Measurements from ENCODE around the gene THOC2.
A peak's percentile ranks its signal among the peaks of the same experiment; 100 is the strongest.

THOC2 gene

DNA sequence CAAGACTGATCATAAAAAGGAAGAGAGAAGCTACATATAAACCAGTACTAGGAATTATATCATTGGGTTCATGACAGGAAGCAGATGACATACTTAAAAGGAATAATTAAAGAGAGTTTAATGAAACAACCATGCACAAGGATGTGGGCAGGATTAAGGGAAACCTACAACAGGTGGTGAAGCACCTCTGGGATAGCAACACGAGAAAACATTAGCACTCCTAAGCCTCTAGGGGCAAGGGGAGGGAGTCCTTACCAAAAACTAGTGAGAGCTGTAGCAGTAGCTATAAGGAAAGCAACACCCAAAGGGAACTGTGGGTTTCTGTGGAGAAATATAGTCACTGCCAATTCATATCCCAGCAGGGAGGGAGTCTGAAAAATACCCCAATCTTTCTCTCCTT is 7.2 kb upstream of the THOC2 start:
- TF ChIP-seq GATA3 (IDR thresholded peaks at IDR 0.05; ENCODE audit: low read depth, low read length) (no peak), GATA2 (IDR thresholded peaks at IDR 0.05; ENCODE audit: low read depth, low read length) (no peak)

- TF ChIP-seq GATA2 (IDR thresholded peaks at IDR 0.05; ENCODE audit: low read depth, low read length) = no peak
- TF ChIP-seq GATA3 (IDR thresholded peaks at IDR 0.05; ENCODE audit: low read depth, low read length) = no peak
Measured at GRCh38 chrX:123739474-123739873, 6.6 kb upstream of the THOC2 start.

- TF ChIP-seq GATA2 (IDR thresholded peaks at IDR 0.05; ENCODE audit: low read depth, low read length) = no peak
- TF ChIP-seq GATA3 (IDR thresholded peaks at IDR 0.05; ENCODE audit: low read depth, low read length) = no peak
Measured at GRCh38 chrX:123738378-123738940, 5.6 kb upstream of the THOC2 start.

DNA sequence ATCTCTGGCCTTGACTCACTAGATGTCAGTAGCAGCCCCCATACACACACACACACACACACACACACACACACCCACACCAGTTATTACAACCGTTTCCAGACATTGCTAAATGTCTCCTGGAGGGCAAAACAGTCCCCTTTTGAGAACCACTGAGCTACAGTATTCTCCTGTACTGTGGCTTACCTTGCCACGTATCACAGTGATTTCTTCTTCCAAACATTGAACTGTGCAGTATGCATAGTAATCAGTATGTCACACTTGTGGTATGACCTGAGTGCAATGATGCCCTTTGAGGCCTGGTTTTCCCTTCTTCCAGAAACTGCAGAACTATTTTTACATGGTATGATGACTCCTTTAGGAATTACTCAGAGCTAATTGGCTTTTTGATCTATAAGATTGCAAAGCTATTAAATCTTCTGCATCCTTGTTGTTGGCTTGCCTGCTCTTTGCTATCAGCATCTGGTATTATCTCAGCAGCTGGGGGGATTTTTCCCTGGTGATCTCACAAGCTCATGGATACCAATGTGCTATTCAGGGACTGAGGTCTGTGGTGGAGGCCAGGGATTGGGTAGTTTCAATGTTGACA is 3.6 kb upstream of the THOC2 start:
- TF ChIP-seq GATA3 (IDR thresholded peaks at IDR 0.05; ENCODE audit: low read depth, low read length) (no peak), GATA2 (IDR thresholded peaks at IDR 0.05; ENCODE audit: low read depth, low read length) (peak; percentile 13; the same call in 1 of the 2 replicates)

DNA sequence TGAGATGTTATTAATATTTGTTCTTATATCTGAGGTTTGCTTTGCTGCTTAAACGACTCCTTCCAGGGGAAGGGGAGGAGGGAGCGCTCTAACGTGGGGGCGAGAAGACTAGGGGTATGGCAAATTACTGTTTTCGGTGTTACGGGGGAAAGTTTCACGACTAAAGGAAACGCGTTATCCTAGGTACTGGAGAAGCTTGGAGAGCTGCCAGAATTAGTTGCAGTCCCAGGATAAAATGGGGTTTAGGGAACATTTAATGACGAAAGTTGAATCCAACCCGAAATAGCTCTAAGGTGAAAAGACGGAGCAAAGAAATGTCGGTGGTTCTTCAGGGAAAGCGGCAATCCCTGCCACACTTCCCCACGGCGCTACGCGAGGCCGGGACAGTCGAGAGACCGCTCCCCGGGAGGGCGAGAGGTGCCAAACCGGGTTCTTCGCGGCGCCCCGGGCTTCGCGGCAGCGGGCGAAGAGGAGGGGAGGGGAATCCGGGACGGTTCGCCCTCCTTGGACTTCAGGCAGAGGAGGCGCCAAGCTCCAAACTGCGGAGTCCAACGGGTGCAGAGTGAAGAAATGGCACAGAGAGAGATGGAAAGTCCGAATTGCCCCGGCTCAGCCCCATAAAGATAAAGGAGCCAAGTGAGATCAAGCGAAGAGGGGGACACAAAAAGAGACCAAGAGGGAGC is 724 bp downstream of the THOC2 start:
- no peak for TF ChIP-seq GATA3 (IDR thresholded peaks at IDR 0.05; ENCODE audit: low read depth, low read length)
- TF ChIP-seq GATA2 (IDR thresholded peaks at IDR 0.05; ENCODE audit: low read depth, low read length) = no peak

- TF ChIP-seq GATA3 (IDR thresholded peaks at IDR 0.05; ENCODE audit: low read depth, low read length) (no peak), GATA2 (IDR thresholded peaks at IDR 0.05; ENCODE audit: low read depth, low read length) (no peak)
Measured at GRCh38 chrX:123731258-123731986, 1.4 kb downstream of the THOC2 start.

DNA sequence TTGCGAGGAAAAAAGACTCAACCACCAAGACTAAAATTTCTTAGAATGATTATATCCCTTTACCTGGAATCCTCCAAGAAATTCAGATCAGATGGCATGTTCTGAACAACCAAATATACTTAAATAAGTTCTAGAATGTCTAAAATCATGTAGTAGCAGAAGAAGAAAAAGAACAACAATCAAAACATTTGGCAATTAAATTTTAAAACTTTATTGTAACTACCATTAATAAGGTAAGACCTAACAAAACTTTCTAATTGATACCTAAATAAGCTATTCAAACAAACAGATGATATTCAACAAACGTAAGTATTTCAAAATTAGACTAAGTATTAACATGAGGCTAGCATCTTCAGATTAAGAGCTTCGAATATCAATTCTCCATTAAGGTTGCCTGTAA is 4.3 kb downstream of the THOC2 start:
- no peak for TF ChIP-seq GATA3 (IDR thresholded peaks at IDR 0.05; ENCODE audit: low read depth, low read length)
- TF ChIP-seq GATA2 (IDR thresholded peaks at IDR 0.05; ENCODE audit: low read depth, low read length) = no peak

- TF ChIP-seq GATA2 (IDR thresholded peaks at IDR 0.05; ENCODE audit: low read depth, low read length) (no peak), GATA3 (IDR thresholded peaks at IDR 0.05; ENCODE audit: low read depth, low read length) (no peak)
Measured at GRCh38 chrX:123728016-123728415, 4.8 kb downstream of the THOC2 start.

- TF ChIP-seq GATA2 (IDR thresholded peaks at IDR 0.05; ENCODE audit: low read depth, low read length) (no peak), GATA3 (IDR thresholded peaks at IDR 0.05; ENCODE audit: low read depth, low read length) (no peak)
Measured at GRCh38 chrX:123720486-123720885, 12.4 kb downstream of the THOC2 start.

DNA sequence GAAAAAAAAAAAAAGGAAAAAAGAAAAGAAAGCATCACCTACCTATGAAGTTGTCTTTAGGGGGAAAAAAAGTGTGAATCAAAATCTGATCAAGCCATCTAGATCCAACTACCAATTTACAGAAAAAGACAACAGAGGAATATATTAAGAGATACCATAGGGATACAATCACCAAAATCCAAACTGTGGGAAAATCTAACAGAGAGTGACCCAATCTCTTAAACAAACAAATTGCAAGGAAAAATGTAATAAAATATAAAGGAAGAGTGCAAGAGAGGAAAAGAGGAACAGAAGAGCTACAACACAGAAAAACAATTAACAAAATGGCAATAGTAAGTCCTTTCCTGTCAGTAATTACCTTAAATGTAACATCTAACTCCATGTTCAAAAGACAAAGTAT is 19.0 kb downstream of the THOC2 start:
- no peak for TF ChIP-seq GATA2 (IDR thresholded peaks at IDR 0.05; ENCODE audit: low read depth, low read length)
- TF ChIP-seq GATA3 (IDR thresholded peaks at IDR 0.05; ENCODE audit: low read depth, low read length) = no peak

- TF ChIP-seq GATA2 (IDR thresholded peaks at IDR 0.05; ENCODE audit: low read depth, low read length) (no peak), GATA3 (IDR thresholded peaks at IDR 0.05; ENCODE audit: low read depth, low read length) (no peak)
Measured at GRCh38 chrX:123713434-123713833, 19.4 kb downstream of the THOC2 start.

GRCh38 chrX:123704781-123705180 is 28.1 kb downstream of the THOC2 start:
- no peak for TF ChIP-seq GATA2 (IDR thresholded peaks at IDR 0.05; ENCODE audit: low read depth, low read length)
- no peak for TF ChIP-seq GATA3 (IDR thresholded peaks at IDR 0.05; ENCODE audit: low read depth, low read length)

- TF ChIP-seq GATA3 (IDR thresholded peaks at IDR 0.05; ENCODE audit: low read depth, low read length) (no peak), GATA2 (IDR thresholded peaks at IDR 0.05; ENCODE audit: low read depth, low read length) (no peak)
Measured at GRCh38 chrX:123698979-123699520, 33.8 kb downstream of the THOC2 start.

DNA sequence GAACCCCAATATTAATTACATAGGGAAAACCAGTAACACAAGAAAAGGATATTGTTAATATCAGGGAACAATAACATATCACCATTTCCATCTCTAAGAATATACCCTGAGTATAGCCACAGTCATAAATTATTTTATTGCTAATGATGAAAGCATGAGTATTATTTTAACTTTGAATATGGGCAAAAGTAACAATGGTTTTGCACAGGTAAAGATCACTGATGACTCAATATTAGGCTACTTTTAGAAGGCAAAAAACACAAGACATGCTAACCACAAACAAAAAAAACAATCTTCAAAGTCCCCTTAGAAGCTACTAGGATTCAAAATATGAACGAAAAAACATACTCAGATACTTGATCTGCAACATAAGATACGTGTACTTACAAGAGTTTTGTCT is 36.5 kb downstream of the THOC2 start:
- no peak for TF ChIP-seq GATA2 (IDR thresholded peaks at IDR 0.05; ENCODE audit: low read depth, low read length)
- TF ChIP-seq GATA3 (IDR thresholded peaks at IDR 0.05; ENCODE audit: low read depth, low read length) = no peak

Data from SH-SY5Y (cell line).